Astrocyte (in vitro differentiated cells and primary cell): ENCODE data around the gene ZNF311.

Experiments used
- CTCF ChIP-seq: IDR thresholded peaks from 2 replicates; pipeline ENCODE4 v1.5.1; 2011; ENCODE audit warnings: low read depth, mild to moderate bottlenecking, inconsistent platforms, low read length, moderate library complexity; ENCODE audit not compliant: insufficient read depth
- EZH2 ChIP-seq: IDR thresholded peaks from 2 replicates; pipeline ENCODE4 v1.6.1; 2012; ENCODE audit warnings: mild to moderate bottlenecking, low read length, inconsistent platforms; ENCODE audit not compliant: insufficient read depth

- TF ChIP-seq CTCF: no peak
- no peak for TF ChIP-seq EZH2
Measured at GRCh38 chr6:28983838-28984237, 21.3 kb downstream of the ZNF311 start.
